ENCODE measurements around the gene RNF207.

DNA sequence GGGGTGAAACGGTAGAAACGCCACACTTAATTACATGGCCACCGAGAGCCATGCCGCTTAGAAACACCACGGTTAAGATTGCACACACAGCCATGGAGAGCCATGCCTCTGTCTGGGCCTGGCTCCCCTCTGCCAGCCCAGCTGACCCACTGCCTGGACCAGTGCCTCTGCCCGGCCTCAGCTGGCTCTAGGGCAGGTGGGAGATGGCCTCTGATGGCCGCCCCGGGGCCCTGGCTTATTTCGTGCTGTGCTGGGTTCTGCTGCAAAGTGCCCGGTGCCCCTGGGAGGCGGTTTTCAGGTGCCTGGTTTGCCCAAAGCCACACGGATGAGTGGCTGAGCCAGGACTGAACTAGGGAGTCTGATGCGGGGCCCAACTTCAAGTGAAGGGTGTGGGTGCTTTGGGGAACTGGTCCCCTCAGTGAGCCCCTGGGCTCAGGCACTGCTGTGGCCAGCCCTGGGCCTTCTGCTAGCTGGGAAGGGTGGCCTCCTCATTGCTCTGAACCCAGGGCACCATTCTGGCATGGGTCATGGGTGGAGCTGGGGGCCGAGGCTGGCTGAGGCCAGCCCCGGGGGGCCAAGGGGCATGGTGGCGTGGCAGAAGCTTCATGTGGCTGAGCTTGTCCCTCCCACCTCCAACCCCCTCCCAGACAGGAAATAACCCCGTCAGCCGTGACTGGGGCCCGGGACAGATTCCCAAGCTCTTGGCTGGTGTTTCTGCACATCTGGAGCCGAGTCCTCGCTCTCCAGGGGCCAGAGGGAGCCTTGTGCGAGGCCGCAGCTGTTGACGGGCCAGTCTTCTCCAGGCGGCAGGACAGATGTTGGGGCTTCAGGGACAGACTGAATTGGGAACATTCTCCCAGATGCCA is 56.9 kb downstream of the RNF207 start:
- no peak for TF ChIP-seq CTCF (conservative IDR thresholded peaks at IDR 0.05 in 1 of 2, IDR thresholded peaks at IDR 0.05 in 1 of 2; ENCODE audit: low read depth in 1 of 2, low read length in 2 of 2)
- no peak for TF ChIP-seq EZH2 (IDR thresholded peaks at IDR 0.05; ENCODE audit: low read length, missing control alignments)
